GM19438 (cell line): ENCODE results near the gene ZNF311.
"Not testable (repeated sequence)": the region's sequence is repeated elsewhere in the genome, so short reads cannot be mapped to it uniquely, and the experiment has no call there.

Experiments
- ATAC-seq: cut with Tn5 transposase; IDR thresholded peaks from one replicate; pipeline ENCODE4 v1.9.1; 2021; ENCODE audit warnings: low read depth; ENCODE audit not compliant: unreplicated experiment

Gene ZNF311

GRCh38 chr6:28956331-28956730 is 48.8 kb downstream of the ZNF311 start:
- ATAC-seq, result no peak

DNA sequence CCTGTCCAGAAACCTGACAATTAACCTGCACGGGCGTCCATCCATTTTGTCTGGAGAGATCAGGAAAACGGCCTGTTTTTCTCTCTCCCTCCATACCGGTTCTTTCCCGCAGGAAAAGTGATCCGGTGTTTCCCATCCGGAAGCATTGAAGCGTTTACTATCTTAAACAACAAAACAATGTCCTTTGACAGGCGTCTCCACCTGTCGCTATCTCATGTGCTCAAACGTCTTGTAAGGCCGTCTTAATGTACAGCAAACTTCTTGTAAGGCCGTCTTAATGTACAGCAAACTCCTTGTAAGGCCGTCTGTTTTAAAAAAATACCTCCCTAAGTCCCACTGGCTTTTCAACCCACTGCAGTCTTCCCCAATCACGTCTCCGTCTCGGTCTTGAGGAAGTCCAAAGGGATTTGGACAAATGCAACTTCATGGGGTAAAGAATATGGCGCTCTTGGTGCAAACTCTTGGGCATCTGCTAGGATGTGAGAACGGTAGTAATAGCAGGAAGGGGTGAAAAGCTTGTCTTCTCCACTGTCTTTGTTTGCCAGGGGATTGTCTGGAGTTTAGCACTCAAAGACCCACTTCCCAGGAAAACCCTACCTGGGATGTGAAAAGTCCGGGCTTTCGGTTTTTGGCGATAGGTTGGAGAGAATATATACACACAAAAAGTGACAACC is 51.4 kb downstream of the ZNF311 start:
- no peak for ATAC-seq

GRCh38 chr6:28953039-28953584 is 52.0 kb downstream of the ZNF311 start:
- ATAC-seq, result no peak

GRCh38 chr6:28949656-28950195 is 55.4 kb downstream of the ZNF311 start:
- ATAC-seq, result not testable (repeated sequence)

DNA sequence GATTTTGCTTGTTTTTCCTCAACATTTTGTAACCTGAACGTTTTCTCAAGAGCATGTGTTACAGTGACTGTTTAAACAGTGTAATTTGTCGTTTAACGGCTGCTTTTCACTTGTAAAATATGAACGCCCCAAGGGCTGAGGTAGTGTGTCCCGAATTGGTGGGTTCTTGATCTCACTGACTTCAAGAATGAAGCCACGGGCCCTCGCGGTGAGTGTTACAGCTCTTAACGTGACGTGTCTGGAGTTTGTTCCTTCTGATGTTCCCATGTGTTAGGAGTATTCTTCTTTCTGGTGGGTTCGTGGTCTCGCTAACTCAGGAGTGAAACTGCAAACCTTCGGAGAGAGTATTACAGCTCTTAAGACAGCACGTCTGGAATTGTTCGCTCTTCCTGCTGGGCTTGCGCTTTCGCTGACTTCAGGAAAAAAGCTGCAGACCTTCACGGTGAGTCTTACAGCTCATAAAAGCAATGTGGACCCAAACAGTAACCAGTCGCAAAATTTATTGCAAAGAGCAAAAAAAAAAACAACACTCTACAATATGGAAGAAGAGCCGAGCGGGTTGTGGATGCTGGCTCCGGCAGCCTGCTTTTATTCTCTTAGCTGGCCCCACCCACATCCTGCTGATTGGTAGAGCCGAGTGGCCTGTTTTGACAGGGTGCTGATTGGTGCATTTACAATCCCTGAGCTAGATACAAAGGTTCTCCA is 56.2 kb downstream of the ZNF311 start:
- no peak for ATAC-seq

DNA sequence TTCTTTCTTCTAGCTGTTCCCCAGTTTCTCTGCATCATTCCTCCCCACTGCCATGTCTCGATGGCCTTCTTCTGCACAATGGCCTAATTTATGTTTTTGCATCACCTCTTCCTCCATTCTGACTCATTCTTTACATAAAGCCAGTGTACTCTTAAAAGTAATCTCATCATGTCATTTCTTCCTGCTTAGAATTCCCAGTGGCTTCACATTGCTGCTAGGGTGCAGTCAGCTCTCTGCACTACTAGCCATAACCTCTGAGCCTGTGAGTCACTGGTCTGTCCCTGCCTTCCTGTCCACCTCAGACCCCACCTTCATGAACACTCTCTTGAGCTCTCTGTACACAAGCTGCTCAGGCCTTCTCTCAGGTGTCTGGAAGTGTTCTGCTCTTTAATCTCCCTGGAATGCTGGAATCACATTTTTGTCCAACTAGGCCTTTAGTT is 57.3 kb downstream of the ZNF311 start:
- no peak for ATAC-seq

DNA sequence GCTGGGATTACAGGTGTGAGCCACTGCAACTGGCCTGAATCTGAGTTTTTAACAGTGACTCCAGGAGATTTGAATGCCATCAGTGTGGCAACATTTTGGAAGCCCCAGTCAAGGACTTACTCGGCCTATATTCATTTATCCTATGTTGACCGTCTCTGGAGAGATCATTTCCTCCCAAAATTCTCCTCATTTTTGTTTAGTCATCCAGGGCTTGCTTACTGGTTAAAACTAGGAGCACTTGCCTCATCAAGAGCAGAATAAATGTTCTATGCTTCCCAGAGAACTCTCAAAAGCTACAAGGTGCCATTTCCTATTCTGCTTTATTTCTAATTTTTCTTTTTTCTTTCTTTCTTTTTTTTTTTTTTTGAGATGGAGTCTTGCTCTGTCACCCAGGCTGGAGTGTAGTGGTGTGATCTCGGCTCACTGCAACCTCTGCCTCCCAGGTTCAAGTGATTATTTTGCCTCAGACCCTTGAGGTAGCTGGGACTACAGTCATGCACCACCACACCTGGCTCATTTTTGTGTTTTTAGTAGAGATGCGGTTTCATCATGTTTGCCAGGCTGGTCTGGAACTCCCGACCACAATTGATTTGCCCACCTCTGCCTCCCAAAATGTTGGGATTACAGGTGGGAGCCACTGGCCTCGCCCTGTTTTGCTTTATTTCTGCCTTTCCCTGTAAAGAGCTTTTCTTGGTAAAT is 57.9 kb downstream of the ZNF311 start:
- ATAC-seq, result no peak

DNA sequence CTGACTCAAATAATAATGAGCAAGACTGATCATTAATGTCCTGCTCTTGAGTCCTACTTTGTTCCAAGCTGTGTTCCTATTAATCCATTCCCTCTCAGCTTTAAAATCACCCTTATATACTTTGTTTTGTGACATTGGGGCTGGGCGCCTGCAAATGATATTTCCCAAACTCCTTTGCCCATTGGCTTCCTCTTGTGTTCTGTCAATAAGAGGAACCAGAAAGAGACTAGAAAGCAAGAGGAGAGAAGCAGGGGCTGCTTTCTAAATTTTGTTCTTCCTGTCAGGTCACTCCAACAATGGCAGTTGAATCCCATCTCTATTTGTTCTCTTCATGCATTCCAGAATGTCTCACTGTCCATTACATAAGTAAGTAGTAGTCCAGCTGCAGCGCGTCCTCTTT is 59.8 kb downstream of the ZNF311 start:
- ATAC-seq, result no peak
